ENCODE measurements around the gene DEDD. TPM values are rescaled to one million over a fixed set of nuclear protein-coding genes. Genes with fewer than 3 reads are reported as not detected.

Gene DEDD
- total RNA-seq, 4 donors from 2014 or later = 40.2 to 60.2 (median 46.3) TPM

GRCh38 chr1:161084597-161084988 is 47.9 kb downstream of the DEDD start:
- in situ Hi-C loops (cut with MboI; ENCODE audit: low sequenced_read_pairs in 4 of 4) = no loop called here
- TF ChIP-seq POLR2A (IDR thresholded peaks at IDR 0.05) (no peak), CTCF (IDR thresholded peaks at IDR 0.05 in 4 of 5, conservative IDR thresholded peaks at IDR 0.05 in 1 of 5) (no peak)
- Histone ChIP-seq H3K4me1 (no peaks in the 10 kb centered on the region), H3K27ac (no peak overlapping the region), H3K4me3 (no peak overlapping the region), H3K27me3 (no peaks in the 10 kb centered on the region), H3K9me3 (no peaks in the 10 kb centered on the region), H3K36me3 (no peaks in the 10 kb centered on the region)
- intact Hi-C loops (cut with DNase I; ENCODE audit: low total_unique reads) = no loop called here
- no peak for DNase-seq
- no peak for ATAC-seq

GRCh38 chr1:161083748-161084596 is 48.5 kb downstream of the DEDD start:
- in situ Hi-C loops (cut with MboI; ENCODE audit: low sequenced_read_pairs in 4 of 4) = no loop called here
- intact Hi-C loops (cut with DNase I; ENCODE audit: low total_unique reads) = no loop called here
- ATAC-seq = no peak
- no peaks in the 10 kb centered on the region for H3K27me3 ChIP-seq
- no peaks in the 10 kb centered on the region for H3K9me3 ChIP-seq
- DNase-seq = no peak
- no peaks in the 10 kb centered on the region for H3K4me1 ChIP-seq
- no peak overlapping the region for H3K27ac ChIP-seq
- H3K4me3 ChIP-seq = no peak overlapping the region
- H3K36me3 ChIP-seq = no peaks in the 10 kb centered on the region
- TF ChIP-seq POLR2A (IDR thresholded peaks at IDR 0.05) = no peak
- no peak for TF ChIP-seq CTCF (IDR thresholded peaks at IDR 0.05 in 4 of 5, conservative IDR thresholded peaks at IDR 0.05 in 1 of 5)

- no peaks in the 10 kb centered on the region for H3K9me3 ChIP-seq
- peak; percentile 61 to 84 for DNase-seq
- no peaks in the 10 kb centered on the region for H3K27me3 ChIP-seq
- in situ Hi-C loops (cut with MboI; ENCODE audit: low sequenced_read_pairs in 4 of 4) (no loop called here), intact Hi-C loops (cut with DNase I; ENCODE audit: low total_unique reads) (no loop called here)
- no peak overlapping the region for H3K27ac ChIP-seq
- H3K36me3 ChIP-seq = no peaks in the 10 kb centered on the region
- no peak overlapping the region for H3K4me3 ChIP-seq
- TF ChIP-seq POLR2A (IDR thresholded peaks at IDR 0.05) (no peak), CTCF (IDR thresholded peaks at IDR 0.05 in 4 of 5, conservative IDR thresholded peaks at IDR 0.05 in 1 of 5) (no peak)
- ATAC-seq = peak; percentile 80 to 87
- H3K4me1 ChIP-seq = no peaks in the 10 kb centered on the region
These were observed 49.3 kb downstream of the DEDD start for GRCh38 chr1:161082996-161083747.

- in situ Hi-C loops (cut with MboI; ENCODE audit: low sequenced_read_pairs in 4 of 4) (no loop called here), intact Hi-C loops (cut with DNase I; ENCODE audit: low total_unique reads) (no loop called here)
- TF ChIP-seq CTCF (IDR thresholded peaks at IDR 0.05 in 4 of 5, conservative IDR thresholded peaks at IDR 0.05 in 1 of 5) (no peak), POLR2A (IDR thresholded peaks at IDR 0.05) (no peak)
- Histone ChIP-seq H3K36me3 (no peaks in the 10 kb centered on the region), H3K27ac (no peak overlapping the region), H3K27me3 (no peaks in the 10 kb centered on the region), H3K9me3 (no peaks in the 10 kb centered on the region), H3K4me1 (no peaks in the 10 kb centered on the region), H3K4me3 (no peak overlapping the region)
- DNase-seq (no peak), ATAC-seq (no peak)
These were observed 50.0 kb downstream of the DEDD start for GRCh38 chr1:161082483-161082882.

All from gastrocnemius medialis (tissue), 4 donors.